Naive thymus-derived CD4-positive, alpha-beta T cell (primary cell): ENCODE data around the gene BID. TPM values are rescaled to one million over a fixed set of nuclear protein-coding genes. Genes with fewer than 3 reads are reported as not detected.

ENCODE experiments used
- ATAC-seq: fragments of 150-1000 bp; cut with Tn5 transposase; 2 replicates; pipeline ENCODE4 v1.10.0; 2021; ENCODE audit warnings: mild to moderate bottlenecking, moderate library complexity
- CTCF ChIA-PET: fragments of 350-600 bp; sonication (Branson Sonifier 250); formaldehyde crosslinking; loops from one replicate; lab custom pipeline; 2021; ENCODE audit warnings: antibody characterized with exemption; lab: Charles Lee
- POLR2A ChIA-PET: fragments of 350-600 bp; sonication (Branson Sonifier 250); formaldehyde crosslinking; loops from one replicate; lab custom pipeline; 2021; ENCODE audit warnings: antibody characterized with exemption, inconsistent platforms; lab: Charles Lee
- DNase-seq, 9 donors: peaks; one replicate each; pipeline versions ENCODE4 v3.0.0 to v3.0.0-alpha.2; 2020 to 2022; ENCODE audit warnings: mixed read lengths in 1 of 9
- H3K27ac ChIP-seq: one replicate; pipeline ENCODE4 v1.7.0; 2013; ENCODE audit warnings: mild to moderate bottlenecking, low read depth, low read length, moderate library complexity
- H3K27me3 ChIP-seq, 2 donors: one replicate each; pipeline ENCODE4 v1.7.0; 2013; ENCODE audit warnings: low read length in 2 of 2, mild to moderate bottlenecking in 2 of 2, moderate library complexity in 2 of 2; ENCODE audit not compliant: control insufficient read depth in 2 of 2, insufficient read depth in 2 of 2
- H3K36me3 ChIP-seq, 3 experiments: 1 replicate in 2 of 3; 2 replicates in 1 of 3; pipeline ENCODE4 v1.7.0; 2013; ENCODE audit warnings: low read length in 3 of 3, mild to moderate bottlenecking in 3 of 3, moderate library complexity in 1 of 3; ENCODE audit not compliant: insufficient read depth in 3 of 3, control insufficient read depth in 2 of 3
- H3K4me1 ChIP-seq, 2 donors: one replicate each; pipeline ENCODE4 v1.7.0; 2013; ENCODE audit warnings: low read length in 2 of 2, mild to moderate bottlenecking in 2 of 2, moderate library complexity in 1 of 2; ENCODE audit not compliant: control insufficient read depth in 2 of 2, insufficient read depth in 2 of 2
- H3K4me3 ChIP-seq: 2 replicates; pipeline ENCODE4 v1.7.0; 2013; ENCODE audit warnings: mild to moderate bottlenecking, low read length
- H3K9me3 ChIP-seq, 3 experiments: 1 replicate in 2 of 3; 2 replicates in 1 of 3; pipeline ENCODE4 v1.7.0; 2013; ENCODE audit warnings: low read length in 3 of 3; ENCODE audit not compliant: control insufficient read depth in 2 of 3
- H3K27ac Mint-ChIP-seq, 9 donors: one replicate each; pipeline ENCODE4 v1.8.0; 2020 to 2022; ENCODE audit warnings: mixed read lengths in 9 of 9, mild to moderate bottlenecking in 8 of 9, moderate library complexity in 5 of 9, inconsistent platforms in 2 of 9
- H3K27me3 Mint-ChIP-seq, 5 donors: one replicate each; pipeline ENCODE4 v1.8.0; 2021 to 2022; ENCODE audit warnings: mixed read lengths in 5 of 5, mild to moderate bottlenecking in 1 of 5
- H3K36me3 Mint-ChIP-seq, 5 donors: one replicate each; pipeline ENCODE4 v1.8.0; 2020 to 2022; ENCODE audit warnings: mixed read lengths in 5 of 5, mild to moderate bottlenecking in 3 of 5, inconsistent platforms in 1 of 5
- H3K4me1 Mint-ChIP-seq, 7 donors: one replicate each; pipeline ENCODE4 v1.8.0; 2020 to 2022; ENCODE audit warnings: mixed read lengths in 7 of 7, mild to moderate bottlenecking in 3 of 7, inconsistent platforms in 1 of 7
- H3K4me3 Mint-ChIP-seq, 10 donors: one replicate each; pipeline ENCODE4 v1.8.0; 2020 to 2022; ENCODE audit warnings: mild to moderate bottlenecking in 10 of 10, mixed read lengths in 10 of 10, moderate library complexity in 6 of 10, inconsistent platforms in 2 of 10
- H3K9me3 Mint-ChIP-seq, 11 donors: one replicate each; pipeline ENCODE4 v1.8.0; 2020 to 2022; ENCODE audit warnings: mixed read lengths in 11 of 11, mild to moderate bottlenecking in 4 of 11, inconsistent platforms in 1 of 11, moderate library complexity in 1 of 11
- intact Hi-C, 2 donors: fragments of 100-400 bp; cut with micrococcal nuclease; formaldehyde crosslinking; loops; one replicate each; pipeline ENCODE4 v1.15.1; 2023
- polyA plus RNA-seq, 2 donors: library from polyadenylated mRNA; unstranded; fragments of 300-500 nt; fragmentation: Illumina TruSeq; gene quantifications; one replicate each; pipeline ENCODE4 v1.2.3, GENCODE V29; 2021
- total RNA-seq, 6 experiments: library from RNA in 5 of 6; stranded (reverse) in 5 of 6; gene quantifications; 1 replicate in 5 of 6; 2 replicates in 1 of 6; pipeline ENCODE4 v1.2.3 and lab custom pipeline; 2021 to 2026

The BID gene
- total and polyA plus RNA-seq, 7 experiments from 2014 or later, result 15.4 to 66.2 (median 32.1) TPM

GRCh38 chr22:17726006-17726927 lies 48.0 kb downstream of the BID start:
- Mint-ChIP-seq H3K36me3 (peaks cover 4 to 17% (median 13%) of the 10 kb centered on the region in 5 donors), H3K4me1 (peaks cover 9 to 25% (median 23%) of the 10 kb centered on the region in 7 donors), H3K4me3 (peak overlapping the region in 3 of 10 donors; percentile 10 to 15 (median 15)), H3K9me3 (no peaks in the 10 kb centered on the region), H3K27me3 (no peaks in the 10 kb centered on the region), H3K27ac (peak overlapping the region; percentile 30 to 93 (median 77))
- peak overlapping the region; percentile 53 for H3K27ac ChIP-seq
- no peaks in the 10 kb centered on the region for H3K9me3 ChIP-seq
- intact Hi-C loops, result no loop called here
- H3K4me3 ChIP-seq, result no peak overlapping the region
- no peaks in the 10 kb centered on the region for H3K27me3 ChIP-seq
- H3K4me1 ChIP-seq, result peaks cover 0 to 7% of the 10 kb centered on the region in 2 donors
- ChIA-PET POLR2A (no interaction called here), CTCF (no interaction called here)
- peaks cover 0 to 38% (median 3%) of the 10 kb centered on the region in 3 experiments for H3K36me3 ChIP-seq
- DNase-seq, result no peak
- ATAC-seq, result no peak

GRCh38 chr22:17725500-17725796 lies 48.8 kb downstream of the BID start:
- H3K27ac ChIP-seq, result no peak overlapping the region
- ChIA-PET POLR2A (no interaction called here), CTCF (no interaction called here)
- no peaks in the 10 kb centered on the region for H3K9me3 ChIP-seq
- no peak overlapping the region for H3K4me3 Mint-ChIP-seq
- ATAC-seq (no peak), DNase-seq (no peak)
- H3K9me3 Mint-ChIP-seq, result no peaks in the 10 kb centered on the region
- peaks cover 4 to 17% (median 13%) of the 10 kb centered on the region in 5 donors for H3K36me3 Mint-ChIP-seq
- H3K4me1 ChIP-seq, result peaks cover 0 to 7% of the 10 kb centered on the region in 2 donors
- no peaks in the 10 kb centered on the region for H3K27me3 Mint-ChIP-seq
- H3K4me1 Mint-ChIP-seq, result peaks cover 9 to 25% (median 23%) of the 10 kb centered on the region in 7 donors
- peaks cover 0 to 34% (median 3%) of the 10 kb centered on the region in 3 experiments for H3K36me3 ChIP-seq
- H3K27me3 ChIP-seq, result no peaks in the 10 kb centered on the region
- intact Hi-C loops, result no loop called here
- H3K27ac Mint-ChIP-seq, result peak overlapping the region in 6 of 9 donors; percentile 0 to 53 (median 15)
- H3K4me3 ChIP-seq, result no peak overlapping the region

GRCh38 chr22:17724678-17725499 lies 49.4 kb downstream of the BID start:
- Histone ChIP-seq H3K27ac (no peak overlapping the region), H3K4me3 (no peak overlapping the region), H3K27me3 (no peaks in the 10 kb centered on the region), H3K4me1 (peaks cover 0 to 7% of the 10 kb centered on the region in 2 donors), H3K9me3 (no peaks in the 10 kb centered on the region), H3K36me3 (peaks cover 0 to 30% (median 3%) of the 10 kb centered on the region in 3 experiments)
- Mint-ChIP-seq H3K4me1 (peaks cover 9 to 25% (median 23%) of the 10 kb centered on the region in 7 donors), H3K9me3 (no peaks in the 10 kb centered on the region), H3K27me3 (no peaks in the 10 kb centered on the region), H3K36me3 (peaks cover 4 to 15% (median 13%) of the 10 kb centered on the region in 5 donors), H3K4me3 (no peak overlapping the region), H3K27ac (peak overlapping the region in 6 of 9 donors; percentile 2 to 70 (median 36))
- POLR2A ChIA-PET, result interaction anchor here (0.6 kb wide), 1 partner anchor 36 kb away, joined by 3 read pairs; no protein-coding TSS in a partner anchor
- CTCF ChIA-PET, result interaction anchor here (0.7 kb wide), 1 partner anchor 10 kb away, joined by 3 read pairs; no protein-coding TSS in a partner anchor
- intact Hi-C loops, result no loop called here
- no peak for ATAC-seq
- no peak for DNase-seq

GRCh38 chr22:17724241-17724640 lies 50.0 kb downstream of the BID start:
- ChIA-PET POLR2A (no interaction called here), CTCF (interaction anchor here (0.7 kb wide), 1 partner anchor 11 kb away, joined by 3 read pairs; no protein-coding TSS in a partner anchor)
- no peak for DNase-seq
- Histone ChIP-seq H3K27me3 (no peaks in the 10 kb centered on the region), H3K9me3 (no peaks in the 10 kb centered on the region), H3K4me3 (no peak overlapping the region), H3K36me3 (peaks cover 0 to 23% (median 3%) of the 10 kb centered on the region in 3 experiments), H3K27ac (no peak overlapping the region), H3K4me1 (peaks cover 0 to 7% of the 10 kb centered on the region in 2 donors)
- H3K9me3 Mint-ChIP-seq, result no peaks in the 10 kb centered on the region
- H3K36me3 Mint-ChIP-seq, result peaks cover 4 to 14% (median 9%) of the 10 kb centered on the region in 5 donors
- peaks cover 9 to 25% (median 23%) of the 10 kb centered on the region in 7 donors for H3K4me1 Mint-ChIP-seq
- intact Hi-C loops, result no loop called here
- no peak overlapping the region for H3K4me3 Mint-ChIP-seq
- H3K27me3 Mint-ChIP-seq, result no peaks in the 10 kb centered on the region
- no peak for ATAC-seq
- peak overlapping the region in 4 of 9 donors; percentile 11 to 70 (median 30) for H3K27ac Mint-ChIP-seq

- ChIA-PET POLR2A (no interaction called here), CTCF (no interaction called here)
- no peak overlapping the region for H3K27ac ChIP-seq
- H3K27me3 ChIP-seq, result no peaks in the 10 kb centered on the region
- no peaks in the 10 kb centered on the region for H3K4me1 ChIP-seq
- H3K27ac Mint-ChIP-seq, result peak overlapping the region in 1 of 9 donors; percentile 67
- H3K9me3 ChIP-seq, result no peaks in the 10 kb centered on the region
- no peak overlapping the region for H3K4me3 ChIP-seq
- H3K27me3 Mint-ChIP-seq, result no peaks in the 10 kb centered on the region
- no peaks in the 10 kb centered on the region for H3K9me3 Mint-ChIP-seq
- H3K36me3 ChIP-seq, result peaks cover 0 to 5% (median 4%) of the 10 kb centered on the region in 3 experiments
- DNase-seq (no peak), ATAC-seq (no peak)
- intact Hi-C loops, result no loop called here
- H3K4me1 Mint-ChIP-seq, result peaks cover 0 to 9% (median 5%) of the 10 kb centered on the region in 7 donors
- H3K4me3 Mint-ChIP-seq, result no peak overlapping the region
- peaks cover 0 to 20% (median 5%) of the 10 kb centered on the region in 5 donors for H3K36me3 Mint-ChIP-seq
Measured at GRCh38 chr22:17719911-17720310, 54.4 kb downstream of the BID start.

- H3K27ac Mint-ChIP-seq, result peak overlapping the region in 1 of 9 donors; percentile 0
- intact Hi-C loops, result no loop called here
- H3K9me3 Mint-ChIP-seq, result no peaks in the 10 kb centered on the region
Measured at GRCh38 chr22:17717708-17718107, 56.6 kb downstream of the BID start.

More at GRCh38 chr22:17717708-17718107, 56.6 kb downstream of the BID start:
- no peak overlapping the region for H3K4me3 ChIP-seq
- DNase-seq (no peak), ATAC-seq (no peak)
- H3K27me3 ChIP-seq, result no peaks in the 10 kb centered on the region
- no peaks in the 10 kb centered on the region for H3K27me3 Mint-ChIP-seq
- CTCF ChIA-PET, result no interaction called here
- no peak overlapping the region for H3K27ac ChIP-seq
- H3K4me3 Mint-ChIP-seq, result no peak overlapping the region
- peaks cover 0 to 5% (median 2%) of the 10 kb centered on the region in 7 donors for H3K4me1 Mint-ChIP-seq
- no peaks in the 10 kb centered on the region for H3K4me1 ChIP-seq
- POLR2A ChIA-PET, result no interaction called here
- peaks cover 0 to 5% (median 0%) of the 10 kb centered on the region in 3 experiments for H3K36me3 ChIP-seq
- peaks cover 0 to 21% (median 5%) of the 10 kb centered on the region in 5 donors for H3K36me3 Mint-ChIP-seq
- no peaks in the 10 kb centered on the region for H3K9me3 ChIP-seq
